CD4-positive, alpha-beta T cell treated with Interleukin-17A for 4 hours (primary cell): ENCODE results near the gene DHRSX.
"Not testable (repeated sequence)": the region's sequence is repeated elsewhere in the genome, so short reads cannot be mapped to it uniquely, and the experiment has no call there.

Experiments
- DNase-seq: peaks from one replicate; pipeline ENCODE4 v3.0.0-alpha.2; 2020; ENCODE audit warnings: mixed read lengths

The DHRSX gene

GRCh38 chrX:2311501-2311900 lies 189.3 kb downstream of the DHRSX start:
- DNase-seq, result no peak

DNA sequence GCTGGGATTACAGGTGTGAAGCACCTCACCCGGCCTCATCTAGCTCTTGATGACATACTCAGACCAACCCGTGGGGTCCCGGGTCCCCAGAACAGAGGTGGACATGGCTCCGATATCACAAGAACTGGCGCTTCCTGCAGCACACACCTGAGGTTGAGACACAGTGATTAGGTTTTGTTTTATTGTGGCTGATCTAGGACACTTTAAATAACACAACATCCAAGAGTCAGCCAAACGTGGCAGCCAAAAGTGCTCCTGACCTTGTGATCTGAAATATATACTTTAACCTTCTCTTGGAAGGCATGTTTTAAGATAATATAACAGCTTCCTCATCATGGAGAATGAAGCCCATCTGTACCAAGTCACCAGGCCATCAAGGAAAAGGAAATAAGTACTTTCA lies 198.9 kb downstream of the DHRSX start:
- no peak for DNase-seq

DNA sequence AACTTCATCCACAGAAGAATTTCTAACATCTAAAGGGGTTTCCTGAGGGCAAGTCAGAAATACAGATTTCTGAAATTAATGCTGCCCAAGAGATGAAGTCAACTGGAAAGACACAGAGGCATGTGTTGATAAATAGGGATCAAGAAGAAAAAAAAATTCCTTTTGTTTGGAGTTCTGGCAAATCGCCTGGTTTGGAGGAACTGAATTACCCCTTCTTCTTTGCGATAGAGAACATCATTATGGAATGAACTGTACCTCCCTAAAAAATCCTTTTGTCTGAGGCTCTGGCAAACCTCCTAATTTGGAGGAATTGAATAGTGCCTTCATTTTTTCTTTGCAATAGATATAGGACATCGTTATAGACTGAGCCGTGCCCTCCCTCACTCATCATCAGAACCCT lies 200.9 kb downstream of the DHRSX start:
- DNase-seq, result no peak

DNA sequence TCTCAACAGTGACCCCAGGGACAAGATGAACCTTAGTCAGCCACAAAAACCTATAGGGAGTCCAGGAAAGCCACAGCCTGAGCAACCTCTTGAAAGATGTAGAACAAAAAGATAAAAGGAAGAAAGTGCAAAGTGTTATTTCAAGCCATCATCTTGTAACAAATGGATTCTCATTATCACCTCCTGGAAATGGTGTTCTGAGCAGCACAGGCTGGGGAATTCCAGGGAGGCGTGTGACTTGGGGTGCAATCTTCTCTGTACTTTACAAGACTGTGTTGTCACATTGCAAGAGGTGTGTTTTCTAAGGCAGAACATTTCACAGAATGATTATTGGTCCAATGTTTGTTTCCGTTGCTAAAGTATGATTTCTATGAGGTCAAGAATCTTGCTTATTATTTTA lies 214.0 kb downstream of the DHRSX start:
- DNase-seq, result no peak

DNA sequence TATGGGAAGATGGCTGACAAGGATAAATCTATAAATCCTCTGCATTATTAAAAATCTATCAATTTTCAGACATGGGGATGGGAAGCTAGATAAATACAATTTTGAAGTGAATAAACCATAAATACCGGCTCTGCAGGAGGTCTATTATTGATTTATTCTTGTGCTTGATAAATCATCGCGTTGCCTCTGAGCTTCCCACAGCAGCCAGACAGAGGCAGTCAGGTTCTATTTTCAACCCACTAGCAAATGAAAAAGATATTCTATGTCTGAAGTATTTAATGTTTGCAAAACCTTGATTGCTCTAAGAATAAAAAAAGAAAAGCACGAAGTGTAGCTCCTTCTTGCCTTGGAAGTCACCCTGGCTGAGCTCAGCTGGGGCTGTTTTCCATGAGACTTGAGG lies 216.2 kb downstream of the DHRSX start:
- no peak for DNase-seq

GRCh38 chrX:2284133-2284532 lies 216.6 kb downstream of the DHRSX start:
- DNase-seq, result no peak

- no peak for DNase-seq
Observed at GRCh38 chrX:2283111-2283859, 217.5 kb downstream of the DHRSX start.

DNA sequence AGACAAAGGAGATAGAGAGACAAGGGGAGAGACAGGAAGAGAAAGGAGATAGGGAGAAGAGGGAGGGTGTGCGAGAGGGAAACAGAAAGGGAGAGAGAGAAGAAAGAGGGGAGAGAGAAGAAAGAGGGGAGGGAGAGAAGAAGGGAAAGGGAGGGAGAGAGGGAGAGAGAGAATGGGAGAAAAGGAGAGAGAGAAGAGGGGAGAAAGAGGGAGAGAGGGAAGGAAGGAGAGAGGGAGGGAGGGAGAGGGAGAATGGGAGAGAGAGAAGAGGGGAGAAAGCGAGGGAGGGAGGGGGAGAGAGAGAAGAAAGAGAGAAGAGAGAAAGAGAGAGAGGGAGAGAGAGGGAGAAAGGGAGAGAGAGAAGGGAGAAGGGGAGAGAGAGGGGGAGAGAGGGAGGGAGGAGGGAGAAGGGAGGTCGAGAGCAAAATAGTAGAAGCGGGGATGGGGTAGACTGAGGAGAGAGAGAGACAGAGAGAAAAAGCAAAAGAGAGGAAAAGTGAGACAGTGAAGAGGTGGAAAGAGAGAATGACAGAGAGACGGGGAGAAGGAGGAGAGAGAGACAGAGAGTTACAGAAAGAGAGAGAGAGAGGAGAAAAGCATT lies 218.2 kb downstream of the DHRSX start:
- DNase-seq, result no peak

GRCh38 chrX:2272337-2272736 lies 228.4 kb downstream of the DHRSX start:
- DNase-seq, result no peak

DNA sequence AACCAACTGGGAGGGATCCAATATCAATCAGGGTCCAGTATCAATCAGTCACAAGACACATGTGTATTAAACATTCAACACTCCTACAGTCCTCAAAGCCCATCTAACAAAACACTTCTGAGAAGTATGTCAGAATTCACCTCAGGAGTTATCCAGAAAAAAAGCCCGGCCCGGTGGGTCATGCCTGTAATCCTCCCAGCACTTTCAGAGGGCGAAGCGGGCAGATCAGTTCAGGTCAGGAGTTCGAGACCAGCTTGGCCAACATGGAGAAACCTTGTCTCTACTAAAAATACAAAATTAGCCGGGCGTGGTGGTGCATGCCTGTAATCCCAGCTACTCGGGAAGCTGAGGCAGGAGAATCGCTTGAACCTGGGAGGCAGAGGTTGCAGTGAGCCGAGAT lies 229.2 kb downstream of the DHRSX start:
- not testable (repeated sequence) for DNase-seq

- DNase-seq, result not testable (repeated sequence)
Observed at GRCh38 chrX:2270783-2271182, 230.0 kb downstream of the DHRSX start.

GRCh38 chrX:2267890-2268289 lies 232.9 kb downstream of the DHRSX start:
- no peak for DNase-seq

- DNase-seq, result no peak
Observed at GRCh38 chrX:2266445-2267349, 234.1 kb downstream of the DHRSX start.

- DNase-seq, result not testable (repeated sequence)
Observed at GRCh38 chrX:2265658-2266444, 234.9 kb downstream of the DHRSX start.

DNA sequence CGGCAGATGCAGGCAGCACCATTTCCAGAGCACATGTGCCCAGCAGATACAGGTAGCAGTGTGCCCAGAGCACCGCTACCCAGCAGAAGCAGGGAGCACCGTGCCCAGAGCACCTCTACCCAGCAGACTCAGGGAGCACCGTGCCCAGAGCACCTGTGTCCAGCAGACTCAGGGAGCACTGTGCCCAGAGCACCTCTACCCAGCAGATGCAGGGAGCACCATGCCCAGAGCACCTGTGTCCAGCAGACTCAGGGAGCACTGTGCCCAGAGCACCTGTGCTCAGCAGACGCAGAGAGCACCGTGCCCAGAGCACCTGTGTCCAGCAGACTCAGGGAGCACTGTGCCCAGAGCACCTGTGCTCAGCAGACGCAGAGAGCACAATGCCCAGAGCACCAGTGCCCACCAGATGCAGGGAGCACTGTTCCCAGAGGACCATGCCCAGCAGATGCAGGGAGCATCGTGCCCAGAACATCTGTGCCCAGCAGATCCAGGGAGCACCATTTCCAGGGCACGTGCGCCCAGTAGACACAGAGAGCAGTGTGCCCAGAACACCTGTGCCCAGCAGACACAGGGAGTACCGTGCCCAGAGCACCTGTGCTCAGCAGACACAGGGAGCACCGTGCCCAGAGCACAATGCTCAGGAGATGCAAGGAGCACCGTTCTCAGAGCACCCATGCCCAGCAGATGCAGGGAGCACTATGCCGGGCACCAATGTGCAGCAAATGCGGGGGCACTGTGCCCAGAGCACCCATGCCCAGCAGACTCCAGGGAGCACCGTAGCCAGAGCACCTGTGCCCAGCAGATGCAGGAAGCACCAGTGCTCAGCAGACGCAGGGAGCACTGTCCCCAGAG lies 236.4 kb downstream of the DHRSX start:
- no peak for DNase-seq

GRCh38 chrX:2263203-2263602 lies 237.6 kb downstream of the DHRSX start:
- no peak for DNase-seq

DNA sequence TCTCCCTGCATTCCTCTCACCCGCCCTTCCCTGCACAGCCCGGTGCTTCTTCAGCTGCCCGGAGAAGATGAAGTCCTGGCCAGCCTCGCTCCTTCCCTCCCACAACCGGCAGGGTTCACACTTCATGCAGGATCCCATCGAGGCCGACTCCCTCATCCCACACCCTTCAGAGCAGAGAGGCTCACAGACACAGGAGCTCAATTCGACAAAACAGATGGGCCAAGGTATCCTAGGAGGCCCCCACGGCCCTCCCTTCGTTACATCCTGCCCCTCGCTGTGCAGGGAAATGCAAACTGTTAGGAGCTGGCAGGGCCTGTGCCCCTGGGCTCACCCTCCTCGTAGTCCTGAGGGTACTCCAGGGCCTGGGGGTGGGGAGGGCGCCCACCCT lies 238.1 kb downstream of the DHRSX start:
- no peak for DNase-seq

- no peak for DNase-seq
Observed at GRCh38 chrX:2261831-2262667, 238.7 kb downstream of the DHRSX start.

DNA sequence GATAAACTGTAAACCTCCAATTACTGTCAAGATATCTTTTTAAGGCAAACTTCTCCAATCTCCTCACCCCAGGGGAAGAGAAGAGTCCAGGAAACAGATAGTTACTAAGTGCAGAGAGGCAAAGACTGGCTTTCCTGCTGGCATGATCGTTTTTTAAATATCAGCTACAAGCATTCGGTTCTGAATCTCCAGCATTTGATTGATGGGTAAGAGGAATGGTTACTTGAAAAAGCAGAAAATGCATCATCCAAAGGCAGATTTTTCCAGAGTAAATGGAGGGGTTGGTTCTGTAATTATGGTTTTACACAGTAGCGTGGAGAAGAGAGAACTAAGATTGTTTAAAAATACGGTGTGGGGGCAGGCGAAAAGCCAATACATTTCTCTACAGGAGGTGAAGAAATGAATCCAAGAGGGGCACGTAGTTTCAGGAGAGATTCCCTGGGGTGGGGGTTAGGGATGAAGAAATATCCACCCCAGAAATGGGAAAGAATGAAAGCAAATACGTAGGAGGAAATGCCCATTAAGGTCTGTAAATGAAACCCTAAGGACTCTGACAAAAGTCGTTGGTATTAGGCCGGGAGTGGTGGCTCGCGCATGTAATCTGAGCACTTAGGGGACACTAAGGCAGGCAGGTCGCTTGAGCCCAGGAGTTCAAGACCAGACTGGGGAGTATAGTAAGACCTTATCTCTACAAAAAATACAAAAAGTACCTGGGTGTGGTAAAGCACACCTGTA lies 248.3 kb downstream of the DHRSX start:
- no peak for DNase-seq

DNA sequence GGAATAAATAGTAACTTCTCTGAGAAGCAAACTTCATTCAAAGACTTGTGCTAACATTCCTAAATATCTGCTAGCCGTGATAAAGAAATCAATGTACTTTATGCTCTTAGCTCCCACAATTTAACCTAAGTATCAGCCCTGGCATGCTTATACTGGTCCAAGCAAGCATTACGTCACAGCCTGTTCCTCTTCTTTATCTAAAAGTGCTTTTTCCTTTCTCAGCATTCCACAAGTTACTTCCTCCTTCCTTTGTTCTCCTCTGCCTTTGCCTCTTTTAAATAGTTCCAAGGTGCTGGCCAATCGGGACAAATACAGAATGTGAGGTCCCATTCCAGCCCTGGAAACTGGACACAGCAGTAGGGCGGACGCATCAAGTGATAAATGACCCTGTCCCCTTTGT lies 249.6 kb downstream of the DHRSX start:
- no peak for DNase-seq
